Subcutaneous abdominal adipose tissue (tissue), 5 donors: Measurements from ENCODE around the gene AKAP6.

ENCODE experiments used
- H3K27ac ChIP-seq: one replicate; pipeline ENCODE4 v1.7.0; 2013; ENCODE audit warnings: low read depth, mild to moderate bottlenecking, inconsistent platforms, low read length, moderate library complexity
- H3K27me3 ChIP-seq, 5 donors: one replicate each; pipeline ENCODE4 v1.7.0; 2013; ENCODE audit warnings: low read length in 5 of 5, inconsistent platforms in 1 of 5; ENCODE audit not compliant: control insufficient read depth in 5 of 5, insufficient read depth in 4 of 5
- H3K36me3 ChIP-seq, 5 donors: one replicate each; pipeline ENCODE4 v1.7.0; 2013; ENCODE audit warnings: low read length in 5 of 5; ENCODE audit not compliant: control insufficient read depth in 5 of 5, insufficient read depth in 5 of 5
- H3K4me1 ChIP-seq, 5 donors: one replicate each; pipeline ENCODE4 v1.7.0; 2013; ENCODE audit warnings: low read length in 5 of 5, mild to moderate bottlenecking in 3 of 5, moderate library complexity in 1 of 5; ENCODE audit not compliant: control insufficient read depth in 5 of 5, insufficient read depth in 5 of 5
- H3K4me3 ChIP-seq, 5 donors: one replicate each; pipeline ENCODE4 v1.7.0; 2013; ENCODE audit warnings: low read length in 5 of 5, low read depth in 1 of 5
- H3K9ac ChIP-seq, 5 donors: one replicate each; pipeline ENCODE4 v1.7.0; 2013; ENCODE audit warnings: low read length in 5 of 5, mild to moderate bottlenecking in 4 of 5, moderate library complexity in 3 of 5
- H3K9me3 ChIP-seq, 5 donors: one replicate each; pipeline ENCODE4 v1.7.0; 2013; ENCODE audit warnings: low read length in 5 of 5; ENCODE audit not compliant: control insufficient read depth in 5 of 5
- donor health status: healthy.
- donor health status: healthy.
- donor health status: healthy.
- donor health status: healthy.
- donor health status: healthy.

The AKAP6 gene

GRCh38 chr14:32661216-32661615, 332.1 kb downstream of the AKAP6 start:
- Histone ChIP-seq H3K9me3 (no peaks in the 10 kb centered on the region), H3K4me1 (peaks cover 0 to 7% (median 4%) of the 10 kb centered on the region in 5 donors), H3K9ac (no peak overlapping the region), H3K27ac (no peak overlapping the region), H3K36me3 (no peaks in the 10 kb centered on the region), H3K4me3 (no peak overlapping the region), H3K27me3 (no peaks in the 10 kb centered on the region)

- no peaks in the 10 kb centered on the region for H3K9me3 ChIP-seq
Measured at GRCh38 chr14:32662211-32662610, 333.1 kb downstream of the AKAP6 start.

GRCh38 chr14:32666308-32666707, 337.2 kb downstream of the AKAP6 start:
- Histone ChIP-seq H3K27me3 (no peaks in the 10 kb centered on the region), H3K9me3 (no peaks in the 10 kb centered on the region), H3K27ac (no peak overlapping the region), H3K4me1 (no peaks in the 10 kb centered on the region), H3K4me3 (no peak overlapping the region), H3K9ac (no peak overlapping the region), H3K36me3 (no peaks in the 10 kb centered on the region)

More at GRCh38 chr14:32662211-32662610, 333.1 kb downstream of the AKAP6 start:
- Histone ChIP-seq H3K27me3 (no peaks in the 10 kb centered on the region), H3K36me3 (no peaks in the 10 kb centered on the region), H3K27ac (no peak overlapping the region), H3K9ac (no peak overlapping the region), H3K4me3 (no peak overlapping the region), H3K4me1 (peaks cover 0 to 2% (median 0%) of the 10 kb centered on the region in 5 donors)

DNA sequence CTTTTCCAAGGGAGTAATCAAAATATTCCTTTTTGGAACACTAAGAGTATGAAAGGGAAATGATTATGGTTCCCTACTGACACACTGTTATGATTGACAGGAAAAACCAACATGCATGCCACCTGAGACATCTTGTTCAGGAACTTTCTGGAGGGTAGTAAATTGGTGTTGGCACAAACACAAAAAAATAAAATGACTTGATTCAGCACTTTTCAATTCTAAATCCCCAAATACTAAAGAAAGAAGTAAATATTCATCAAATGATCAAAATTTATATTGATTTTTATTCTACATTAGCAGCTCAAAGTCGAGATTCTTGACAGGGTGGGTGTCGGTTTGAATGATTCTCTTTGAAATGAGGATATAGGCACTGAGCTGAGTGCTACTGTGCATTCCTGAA, 338.2 kb downstream of the AKAP6 start:
- Histone ChIP-seq H3K9me3 (peaks cover 0 to 4% (median 0%) of the 10 kb centered on the region in 5 donors), H3K4me3 (no peak overlapping the region), H3K9ac (no peak overlapping the region), H3K27me3 (no peaks in the 10 kb centered on the region), H3K27ac (no peak overlapping the region), H3K36me3 (no peaks in the 10 kb centered on the region), H3K4me1 (no peaks in the 10 kb centered on the region)

DNA sequence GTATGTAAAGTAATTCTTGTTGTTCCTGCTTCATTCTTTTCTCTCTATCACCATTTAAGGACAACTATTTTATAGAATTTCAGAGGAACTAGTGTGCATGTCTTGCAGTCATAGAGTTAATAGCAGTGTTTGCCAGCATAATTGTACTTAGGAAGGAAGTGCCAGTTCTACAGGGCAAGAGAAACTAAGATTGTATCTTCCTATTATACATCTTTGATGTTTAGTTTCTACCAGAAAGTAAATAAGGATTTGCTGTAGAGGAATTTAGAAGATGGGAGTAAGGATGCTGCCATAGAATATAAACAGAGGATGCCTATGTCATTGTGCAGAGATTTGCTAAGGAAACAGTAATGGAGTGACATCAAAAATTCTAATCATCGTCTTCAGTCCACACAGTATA, 338.7 kb downstream of the AKAP6 start:
- no peaks in the 10 kb centered on the region for H3K36me3 ChIP-seq
- H3K4me1 ChIP-seq, result no peaks in the 10 kb centered on the region
- no peaks in the 10 kb centered on the region for H3K27me3 ChIP-seq
- peaks cover 0 to 5% (median 0%) of the 10 kb centered on the region in 5 donors for H3K9me3 ChIP-seq
- no peak overlapping the region for H3K27ac ChIP-seq
- no peak overlapping the region for H3K9ac ChIP-seq
- H3K4me3 ChIP-seq, result no peak overlapping the region

DNA sequence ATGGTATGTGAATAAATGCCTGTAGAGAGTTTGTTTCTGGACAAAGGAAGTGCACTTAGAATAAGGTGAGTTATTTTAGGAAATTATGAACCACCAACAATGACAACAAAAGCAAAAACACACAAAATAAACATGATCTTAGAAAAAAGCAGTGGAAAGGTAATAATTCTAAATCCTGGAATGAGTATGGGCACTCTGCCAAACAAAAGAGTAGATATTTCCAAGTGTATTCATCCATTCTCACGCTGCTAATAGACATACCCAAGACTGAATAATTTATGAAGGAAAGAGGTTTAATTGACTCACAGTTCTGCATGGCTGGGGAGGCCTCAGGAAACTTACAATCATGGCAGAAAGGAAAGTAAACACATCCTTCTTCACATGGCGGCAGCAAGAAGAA, 340.3 kb downstream of the AKAP6 start:
- H3K27ac ChIP-seq, result no peak overlapping the region
- no peak overlapping the region for H3K4me3 ChIP-seq
- no peak overlapping the region for H3K9ac ChIP-seq
- H3K4me1 ChIP-seq, result no peaks in the 10 kb centered on the region
- H3K36me3 ChIP-seq, result no peaks in the 10 kb centered on the region
- peaks cover 0 to 5% (median 0%) of the 10 kb centered on the region in 5 donors for H3K9me3 ChIP-seq
- H3K27me3 ChIP-seq, result no peaks in the 10 kb centered on the region

DNA sequence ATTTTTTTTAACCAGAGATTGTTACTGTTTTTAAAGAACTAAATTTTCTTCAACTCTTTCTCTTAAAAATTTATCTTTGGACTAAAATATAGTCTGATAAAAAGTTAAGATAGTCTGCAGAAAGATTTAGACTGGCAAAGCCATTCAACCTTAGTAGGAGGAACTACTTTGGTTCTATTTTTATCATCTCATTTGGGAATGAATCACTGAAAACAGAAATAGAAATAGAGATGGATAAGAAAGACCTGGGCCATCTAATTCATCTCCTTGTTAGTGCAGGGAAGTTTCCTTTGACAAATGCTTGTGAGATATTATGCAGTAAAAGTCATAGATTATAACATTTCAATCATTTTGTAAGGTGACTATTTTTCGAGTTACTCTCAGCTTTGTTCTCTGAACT, 346.3 kb downstream of the AKAP6 start:
- no peaks in the 10 kb centered on the region for H3K36me3 ChIP-seq
- H3K4me1 ChIP-seq, result no peaks in the 10 kb centered on the region
- H3K27me3 ChIP-seq, result no peaks in the 10 kb centered on the region
- no peak overlapping the region for H3K9ac ChIP-seq
- H3K27ac ChIP-seq, result no peak overlapping the region
- H3K4me3 ChIP-seq, result no peak overlapping the region
- H3K9me3 ChIP-seq, result peaks cover 0 to 5% (median 0%) of the 10 kb centered on the region in 5 donors

- no peaks in the 10 kb centered on the region for H3K36me3 ChIP-seq
- no peak overlapping the region for H3K4me3 ChIP-seq
- H3K4me1 ChIP-seq, result no peaks in the 10 kb centered on the region
- no peaks in the 10 kb centered on the region for H3K27me3 ChIP-seq
- peaks cover 0 to 2% (median 0%) of the 10 kb centered on the region in 5 donors for H3K9me3 ChIP-seq
- no peak overlapping the region for H3K27ac ChIP-seq
- H3K9ac ChIP-seq, result no peak overlapping the region
Measured at GRCh38 chr14:32677129-32677780, 348.2 kb downstream of the AKAP6 start.

DNA sequence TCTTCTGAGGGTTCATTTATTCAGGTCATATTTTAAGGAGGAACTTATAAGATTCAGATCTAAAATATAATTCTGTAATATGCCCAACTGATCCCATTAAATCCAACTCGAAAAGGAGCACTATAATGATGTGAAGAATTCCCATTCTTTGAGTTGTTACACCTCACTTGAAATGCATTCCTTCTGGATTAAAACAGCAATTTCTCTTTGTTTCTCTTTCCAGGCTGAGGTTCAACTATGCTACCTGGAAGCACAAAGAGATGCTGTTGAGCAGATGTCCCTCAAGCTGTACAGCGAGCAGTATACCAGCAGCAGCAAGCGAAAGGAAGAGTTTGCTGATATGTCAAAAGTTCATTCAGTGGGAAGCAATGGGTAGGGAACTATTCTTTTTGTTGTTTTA, 349.0 kb downstream of the AKAP6 start:
- Histone ChIP-seq H3K36me3 (no peaks in the 10 kb centered on the region), H3K27me3 (no peaks in the 10 kb centered on the region), H3K9ac (no peak overlapping the region), H3K27ac (no peak overlapping the region), H3K4me3 (no peak overlapping the region), H3K4me1 (no peaks in the 10 kb centered on the region), H3K9me3 (no peaks in the 10 kb centered on the region)

DNA sequence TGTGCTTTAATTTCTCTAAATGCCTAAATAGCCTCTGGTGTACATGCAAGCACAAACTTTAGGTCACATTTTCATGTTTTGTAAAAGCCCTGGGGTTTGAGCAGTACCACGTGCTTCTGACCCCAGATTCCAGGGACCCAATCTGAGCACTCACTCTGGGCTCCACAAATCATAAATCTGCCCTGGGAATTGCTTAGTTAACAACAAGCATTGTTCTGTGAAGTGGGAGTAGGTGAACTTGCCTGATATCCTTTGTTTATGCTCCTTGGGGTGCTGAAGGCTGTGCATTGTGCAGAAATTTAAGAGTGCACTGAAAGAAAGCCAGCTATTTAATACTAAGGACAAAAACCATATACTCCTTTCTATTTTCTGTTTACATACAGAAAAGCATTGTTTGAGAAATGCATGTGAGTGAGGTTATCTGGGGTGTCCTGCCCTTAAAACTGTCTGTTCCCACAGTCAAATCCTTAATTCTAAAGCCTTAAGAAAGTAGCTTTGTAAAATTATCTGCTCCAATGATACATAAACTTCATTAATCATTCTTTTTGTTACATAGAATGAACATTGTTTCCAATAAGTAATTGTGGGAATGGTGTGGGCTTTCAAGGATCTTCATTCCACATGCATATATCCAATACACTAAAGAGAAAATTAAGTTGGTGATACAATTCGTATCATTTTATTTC, 351.0 kb downstream of the AKAP6 start:
- no peaks in the 10 kb centered on the region for H3K36me3 ChIP-seq
- H3K9me3 ChIP-seq, result no peaks in the 10 kb centered on the region
- no peaks in the 10 kb centered on the region for H3K27me3 ChIP-seq
- H3K27ac ChIP-seq, result no peak overlapping the region
- H3K4me3 ChIP-seq, result no peak overlapping the region
- no peak overlapping the region for H3K9ac ChIP-seq
- H3K4me1 ChIP-seq, result no peaks in the 10 kb centered on the region
